ENCODE data around the gene UAP1L1.
"Not testable (repeated sequence)": the region's sequence is repeated elsewhere in the genome, so short reads cannot be mapped to it uniquely, and the experiment has no call there.

The UAP1L1 gene

GRCh38 chr9:137053944-137054931 is 23.1 kb upstream of the UAP1L1 start, which contains the start of gene ENTPD2:
Gene ENTPD2, minus strand, starts transcription at chr9:137054061. Its CDS starts 64 bp downstream, at chr9:137053997.
- Histone ChIP-seq H3K36me3 (ENCODE audit: control insufficient read depth, insufficient read depth, low read length, severe bottlenecking) (no peaks in the 10 kb centered on the region), H3K9me3 (ENCODE audit: control insufficient read depth, low read length) (no peaks in the 10 kb centered on the region), H3K4me1 (ENCODE audit: control insufficient read depth, insufficient read depth, low read length) (no peaks in the 10 kb centered on the region), H3K4me3 (ENCODE audit: low read length) (no peak within 1 kb of the TSS), H3K9ac (ENCODE audit: low read length) (no peak within 1 kb of the TSS), H3K27me3 (replicated peaks; ENCODE audit: control insufficient read depth, insufficient read depth, low read length) (peaks cover 48% of the 10 kb centered on the region)
- DNase-seq (ENCODE audit: low read depth): no peak

- Histone ChIP-seq H3K36me3 (ENCODE audit: control insufficient read depth, insufficient read depth, low read length, severe bottlenecking) (no peaks in the 10 kb centered on the region), H3K4me3 (ENCODE audit: low read length) (no peak overlapping the region), H3K9me3 (ENCODE audit: control insufficient read depth, low read length) (no peaks in the 10 kb centered on the region), H3K9ac (ENCODE audit: low read length) (no peak overlapping the region), H3K4me1 (ENCODE audit: control insufficient read depth, insufficient read depth, low read length) (no peaks in the 10 kb centered on the region), H3K27me3 (replicated peaks; ENCODE audit: control insufficient read depth, insufficient read depth, low read length) (peaks cover 41% of the 10 kb centered on the region)
- no peak for DNase-seq (ENCODE audit: low read depth)
Measured at GRCh38 chr9:137054932-137055384, 22.4 kb upstream of the UAP1L1 start.

GRCh38 chr9:137055385-137056364 is 21.6 kb upstream of the UAP1L1 start:
- no peaks in the 10 kb centered on the region for H3K4me1 ChIP-seq (ENCODE audit: control insufficient read depth, insufficient read depth, low read length)
- no peak overlapping the region for H3K9ac ChIP-seq (ENCODE audit: low read length)
- H3K27me3 ChIP-seq (replicated peaks; ENCODE audit: control insufficient read depth, insufficient read depth, low read length): peaks cover 34% of the 10 kb centered on the region
- DNase-seq (ENCODE audit: low read depth): peak; percentile 92
- H3K36me3 ChIP-seq (ENCODE audit: control insufficient read depth, insufficient read depth, low read length, severe bottlenecking): no peaks in the 10 kb centered on the region
- no peak overlapping the region for H3K4me3 ChIP-seq (ENCODE audit: low read length)
- H3K9me3 ChIP-seq (ENCODE audit: control insufficient read depth, low read length): no peaks in the 10 kb centered on the region

- Histone ChIP-seq H3K27me3 (replicated peaks; ENCODE audit: control insufficient read depth, insufficient read depth, low read length) (peaks cover 22% of the 10 kb centered on the region), H3K4me1 (ENCODE audit: control insufficient read depth, insufficient read depth, low read length) (no peaks in the 10 kb centered on the region), H3K9ac (ENCODE audit: low read length) (no peak overlapping the region), H3K36me3 (ENCODE audit: control insufficient read depth, insufficient read depth, low read length, severe bottlenecking) (no peaks in the 10 kb centered on the region), H3K4me3 (ENCODE audit: low read length) (no peak overlapping the region), H3K9me3 (ENCODE audit: control insufficient read depth, low read length) (no peaks in the 10 kb centered on the region)
- no peak for DNase-seq (ENCODE audit: low read depth)
Measured at GRCh38 chr9:137056739-137057415, 20.4 kb upstream of the UAP1L1 start.

GRCh38 chr9:137057545-137057944 is 19.8 kb upstream of the UAP1L1 start:
- Histone ChIP-seq H3K4me3 (ENCODE audit: low read length) (no peak overlapping the region), H3K27me3 (replicated peaks; ENCODE audit: control insufficient read depth, insufficient read depth, low read length) (peaks cover 18% of the 10 kb centered on the region), H3K9ac (ENCODE audit: low read length) (no peak overlapping the region), H3K4me1 (ENCODE audit: control insufficient read depth, insufficient read depth, low read length) (no peaks in the 10 kb centered on the region), H3K9me3 (ENCODE audit: control insufficient read depth, low read length) (no peaks in the 10 kb centered on the region), H3K36me3 (ENCODE audit: control insufficient read depth, insufficient read depth, low read length, severe bottlenecking) (no peaks in the 10 kb centered on the region)
- no peak for DNase-seq (ENCODE audit: low read depth)

GRCh38 chr9:137058521-137059234 is 18.6 kb upstream of the UAP1L1 start:
- no peak for DNase-seq (ENCODE audit: low read depth)
- Histone ChIP-seq H3K4me3 (ENCODE audit: low read length) (no peak overlapping the region), H3K27me3 (replicated peaks; ENCODE audit: control insufficient read depth, insufficient read depth, low read length) (peaks cover 11% of the 10 kb centered on the region), H3K9ac (ENCODE audit: low read length) (no peak overlapping the region), H3K9me3 (ENCODE audit: control insufficient read depth, low read length) (no peaks in the 10 kb centered on the region), H3K4me1 (ENCODE audit: control insufficient read depth, insufficient read depth, low read length) (no peaks in the 10 kb centered on the region), H3K36me3 (ENCODE audit: control insufficient read depth, insufficient read depth, low read length, severe bottlenecking) (no peaks in the 10 kb centered on the region)

DNA sequence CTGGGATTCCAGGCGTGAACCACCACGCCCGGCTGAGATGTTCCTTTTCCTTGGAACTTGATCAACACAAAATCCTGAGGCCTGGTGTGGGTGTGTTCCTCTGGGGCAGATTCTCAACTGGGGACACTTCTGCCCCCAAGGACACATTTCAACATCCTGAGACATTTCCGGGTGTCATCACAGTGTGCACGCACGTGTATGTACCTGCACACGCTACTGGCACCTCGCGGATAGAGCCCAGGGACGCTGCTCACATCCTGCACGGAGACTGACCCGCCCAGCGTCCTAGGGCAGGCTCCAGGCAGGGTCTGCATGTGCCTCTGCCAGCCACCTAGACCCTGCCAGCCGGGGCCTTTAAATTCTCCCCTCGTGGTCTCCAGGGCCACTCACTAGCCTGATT is 14.9 kb upstream of the UAP1L1 start:
- peaks cover 4% of the 10 kb centered on the region for H3K27me3 ChIP-seq (replicated peaks; ENCODE audit: control insufficient read depth, insufficient read depth, low read length)
- H3K4me3 ChIP-seq (ENCODE audit: low read length): no peak overlapping the region
- H3K36me3 ChIP-seq (ENCODE audit: control insufficient read depth, insufficient read depth, low read length, severe bottlenecking): no peaks in the 10 kb centered on the region
- no peak for DNase-seq (ENCODE audit: low read depth)
- no peaks in the 10 kb centered on the region for H3K4me1 ChIP-seq (ENCODE audit: control insufficient read depth, insufficient read depth, low read length)
- no peak overlapping the region for H3K9ac ChIP-seq (ENCODE audit: low read length)
- H3K9me3 ChIP-seq (ENCODE audit: control insufficient read depth, low read length): no peaks in the 10 kb centered on the region

DNA sequence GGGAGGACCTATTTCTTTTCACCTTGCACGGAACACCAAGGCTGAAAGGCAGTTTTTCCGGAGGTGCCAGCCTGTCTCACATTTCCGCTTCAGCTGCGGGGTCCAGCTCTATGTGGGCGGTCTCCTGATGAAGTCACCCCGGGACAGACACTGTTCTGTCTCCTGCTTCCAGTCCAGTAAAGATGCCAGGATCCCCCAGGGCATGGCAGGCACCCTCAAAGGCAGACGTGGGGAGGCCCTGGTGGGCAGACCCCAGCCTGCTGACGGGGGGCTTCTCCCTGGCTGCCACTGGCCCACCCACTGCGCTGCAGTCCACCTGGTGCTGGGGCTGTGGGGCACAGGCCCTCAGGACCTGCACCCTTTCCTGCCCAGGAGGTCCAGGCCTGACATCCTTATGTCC is 14.5 kb upstream of the UAP1L1 start:
- H3K36me3 ChIP-seq (ENCODE audit: control insufficient read depth, insufficient read depth, low read length, severe bottlenecking); H3K4me3 ChIP-seq (ENCODE audit: low read length); H3K9ac ChIP-seq (ENCODE audit: low read length); H3K4me1 ChIP-seq (ENCODE audit: control insufficient read depth, insufficient read depth, low read length); DNase-seq (ENCODE audit: low read depth); H3K9me3 ChIP-seq (ENCODE audit: control insufficient read depth, low read length); H3K27me3 ChIP-seq (replicated peaks; ENCODE audit: control insufficient read depth, insufficient read depth, low read length): not testable (repeated sequence)

- no peak overlapping the region for H3K4me3 ChIP-seq (ENCODE audit: low read length)
- no peaks in the 10 kb centered on the region for H3K4me1 ChIP-seq (ENCODE audit: control insufficient read depth, insufficient read depth, low read length)
Measured at GRCh38 chr9:137063311-137064026, 13.8 kb upstream of the UAP1L1 start.

More at GRCh38 chr9:137063311-137064026, 13.8 kb upstream of the UAP1L1 start:
- Histone ChIP-seq H3K9me3 (ENCODE audit: control insufficient read depth, low read length) (no peaks in the 10 kb centered on the region), H3K9ac (ENCODE audit: low read length) (no peak overlapping the region), H3K27me3 (replicated peaks; ENCODE audit: control insufficient read depth, insufficient read depth, low read length) (peaks cover 4% of the 10 kb centered on the region), H3K36me3 (ENCODE audit: control insufficient read depth, insufficient read depth, low read length, severe bottlenecking) (no peaks in the 10 kb centered on the region)
- no peak for DNase-seq (ENCODE audit: low read depth)

All from adipocyte (in vitro differentiated cells).